Anterior cingulate cortex (tissue), 58 donors: Measurements from ENCODE around the gene LEFTY2.
A peak's percentile ranks its signal among the peaks of the same experiment; 100 is the strongest.
"Not testable (repeated sequence)": the region's sequence is repeated elsewhere in the genome, so short reads cannot be mapped to it uniquely, and the experiment has no call there.

ENCODE experiments used
- DNase-seq, 58 donors: peaks; one replicate each; lab custom pipeline; 2025; lab: John Stamatoyannopoulos, UW

Gene LEFTY2

GRCh38 chr1:225933072-225933471, 7.9 kb downstream of the LEFTY2 start:
- DNase-seq = no peak

GRCh38 chr1:225931270-225932136, 9.5 kb downstream of the LEFTY2 start:
- DNase-seq = no peak

- DNase-seq = no peak
Measured at GRCh38 chr1:225930566-225930965, 10.5 kb downstream of the LEFTY2 start.

GRCh38 chr1:225929462-225929861, 11.6 kb downstream of the LEFTY2 start:
- DNase-seq = not testable (repeated sequence)

GRCh38 chr1:225928186-225929175, 12.5 kb downstream of the LEFTY2 start:
- no peak for DNase-seq

- DNase-seq = no peak
Measured at GRCh38 chr1:225926551-225927113, 14.4 kb downstream of the LEFTY2 start.

- DNase-seq = peak; percentile 61 to 98 (median 93)
Measured at GRCh38 chr1:225923692-225924555, 17.1 kb downstream of the LEFTY2 start, which contains the start of gene PYCR2. PYCR2 (minus strand) TSS chr1:225924250; CDS start chr1:225924110, 140 bp downstream.

- DNase-seq = no peak
Measured at GRCh38 chr1:225923381-225923691, 17.7 kb downstream of the LEFTY2 start.

GRCh38 chr1:225921734-225922709, 19.0 kb downstream of the LEFTY2 start:
- DNase-seq = peak in 1 of 58 donors; percentile 8

- peak in 55 of 58 donors; percentile 23 to 92 (median 76) for DNase-seq
Measured at GRCh38 chr1:225919906-225920305, 21.1 kb downstream of the LEFTY2 start.

- no peak for DNase-seq
Measured at GRCh38 chr1:225918280-225918679, 22.7 kb downstream of the LEFTY2 start.

GRCh38 chr1:225917536-225917935, 23.5 kb downstream of the LEFTY2 start:
- no peak for DNase-seq

GRCh38 chr1:225917101-225917500, 23.9 kb downstream of the LEFTY2 start:
- no peak for DNase-seq

GRCh38 chr1:225915538-225915991, 25.5 kb downstream of the LEFTY2 start:
- DNase-seq = peak in 11 of 58 donors; percentile 9 to 60 (median 13)

- peak in 1 of 58 donors; percentile 4 for DNase-seq
Measured at GRCh38 chr1:225914947-225915346, 26.1 kb downstream of the LEFTY2 start.

- no peak for DNase-seq
Measured at GRCh38 chr1:225914391-225914790, 26.6 kb downstream of the LEFTY2 start.

GRCh38 chr1:225911191-225912130, 29.6 kb downstream of the LEFTY2 start:
- DNase-seq = peak in 31 of 58 donors; percentile 6 to 56 (median 29)
